GM19438 (cell line): ENCODE measurements around the gene ANKFY1.
"Not testable (repeated sequence)": the region's sequence is repeated elsewhere in the genome, so short reads cannot be mapped to it uniquely, and the experiment has no call there.

Experiments used
- ATAC-seq: cut with Tn5 transposase; IDR thresholded peaks from one replicate; pipeline ENCODE4 v1.9.1; 2021; ENCODE audit warnings: low read depth; ENCODE audit not compliant: unreplicated experiment

Gene ANKFY1

DNA sequence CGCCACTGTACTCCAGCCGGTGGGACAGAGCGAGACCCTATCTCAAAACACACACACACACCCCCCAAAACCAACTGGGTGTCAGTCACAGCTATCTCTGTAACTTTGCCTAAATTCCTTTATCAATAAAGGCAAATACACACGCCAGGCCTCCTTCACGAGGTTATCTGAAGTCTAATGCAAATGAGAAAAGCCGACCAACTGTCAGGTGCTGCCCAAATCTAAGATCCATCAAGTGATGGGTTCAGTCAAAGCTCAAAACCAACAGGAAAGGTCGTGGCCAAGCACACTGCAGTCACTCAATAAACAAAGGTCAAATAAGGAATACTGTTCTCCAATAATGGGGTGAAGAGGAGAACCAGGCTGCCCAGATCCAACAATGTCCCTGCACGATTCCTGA is 1.1 kb downstream of the ANKFY1 start:
- ATAC-seq: no peak

DNA sequence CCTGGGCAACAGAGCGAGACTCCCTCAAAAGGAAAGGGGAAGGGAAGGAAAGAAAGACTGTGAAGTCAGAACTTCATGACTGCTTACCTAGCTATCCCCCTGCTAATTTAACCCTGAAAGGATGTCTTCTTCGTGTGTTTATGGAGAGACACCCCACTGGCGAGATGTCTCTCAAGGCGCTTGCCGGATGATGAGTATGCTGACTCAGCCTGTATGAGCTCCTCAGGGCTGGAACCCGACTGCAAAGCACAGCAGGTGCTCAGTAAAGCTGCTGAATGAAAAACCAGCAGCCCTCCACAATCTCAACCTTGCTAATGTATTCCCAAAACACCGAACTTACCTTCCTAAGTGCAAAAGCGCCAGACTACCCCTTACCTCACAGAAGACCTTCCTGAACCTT is 2.3 kb downstream of the ANKFY1 start:
- no peak for ATAC-seq

DNA sequence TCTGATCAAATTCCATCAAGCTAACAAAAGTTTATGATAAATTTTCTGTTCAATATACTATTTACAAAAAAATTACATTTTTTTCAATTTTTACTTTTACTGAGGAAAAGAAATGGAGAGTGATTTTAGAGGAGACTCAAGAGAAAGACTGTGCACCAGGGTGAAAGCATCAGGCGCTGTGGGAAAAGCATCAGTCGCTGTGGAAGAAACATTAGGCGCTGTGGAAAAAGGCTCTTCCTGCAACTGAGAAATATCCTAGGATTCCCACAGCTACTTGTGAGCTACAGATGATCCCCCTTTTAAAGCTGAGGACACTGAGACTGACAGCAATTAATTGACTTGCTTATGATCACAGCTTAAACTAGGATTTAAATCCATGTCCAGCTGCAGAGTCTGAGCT is 4.9 kb downstream of the ANKFY1 start:
- ATAC-seq: no peak

DNA sequence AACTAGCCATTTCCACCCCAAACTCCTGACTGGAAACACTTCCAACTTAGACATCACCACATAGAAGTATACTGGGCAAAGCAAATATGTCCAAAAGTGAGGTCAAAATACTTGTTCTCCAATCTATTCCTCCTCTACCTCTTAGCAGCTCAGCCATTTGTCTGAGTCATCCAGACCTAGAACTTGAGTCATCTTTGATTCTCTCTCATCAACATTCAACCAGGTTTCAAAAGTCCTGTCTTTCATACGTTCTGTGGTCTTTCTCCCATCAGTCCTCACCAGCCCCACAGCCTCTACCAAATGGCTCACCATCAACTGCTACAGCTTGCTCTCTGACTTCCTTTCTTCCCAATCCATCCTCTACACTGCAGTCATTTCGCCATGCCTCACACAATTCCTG is 6.8 kb downstream of the ANKFY1 start:
- no peak for ATAC-seq

DNA sequence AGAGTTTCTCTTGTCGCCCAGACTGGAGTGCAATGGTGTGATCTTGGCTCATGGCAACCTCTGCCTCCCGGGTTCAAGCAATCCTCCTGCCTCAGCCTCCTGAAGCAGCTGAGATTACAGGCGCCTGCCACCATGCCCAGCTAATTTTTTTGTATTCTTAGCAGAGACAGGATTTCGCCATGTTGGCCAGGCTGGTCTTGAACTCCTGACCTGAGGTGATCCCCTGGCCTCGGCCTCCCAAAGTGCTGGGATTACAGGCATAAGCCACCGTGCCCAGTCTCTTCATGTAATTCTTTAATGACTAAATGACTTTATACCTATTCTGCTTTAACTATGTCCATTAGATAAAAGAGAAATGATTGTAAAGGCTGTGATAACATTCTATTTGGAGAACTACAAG is 8.5 kb downstream of the ANKFY1 start:
- not testable (repeated sequence) for ATAC-seq

DNA sequence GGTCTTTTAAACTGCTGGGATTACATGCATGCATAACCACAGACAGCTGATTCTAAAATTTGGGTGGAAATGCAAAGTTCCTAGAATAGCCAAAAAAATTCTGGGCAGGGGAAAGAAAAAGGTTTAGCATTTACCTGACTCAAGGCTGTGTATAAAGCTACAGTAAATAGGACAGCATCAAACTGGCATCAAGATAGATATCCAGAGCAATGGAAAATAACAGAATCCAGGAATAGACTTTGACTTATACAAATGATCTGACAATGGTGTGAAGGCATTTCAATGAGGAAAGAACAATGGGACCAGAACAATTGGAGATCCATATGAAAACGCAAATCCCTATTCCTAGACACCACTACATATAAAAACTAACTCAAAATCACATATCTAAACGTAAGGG is 12.9 kb downstream of the ANKFY1 start:
- ATAC-seq: no peak

DNA sequence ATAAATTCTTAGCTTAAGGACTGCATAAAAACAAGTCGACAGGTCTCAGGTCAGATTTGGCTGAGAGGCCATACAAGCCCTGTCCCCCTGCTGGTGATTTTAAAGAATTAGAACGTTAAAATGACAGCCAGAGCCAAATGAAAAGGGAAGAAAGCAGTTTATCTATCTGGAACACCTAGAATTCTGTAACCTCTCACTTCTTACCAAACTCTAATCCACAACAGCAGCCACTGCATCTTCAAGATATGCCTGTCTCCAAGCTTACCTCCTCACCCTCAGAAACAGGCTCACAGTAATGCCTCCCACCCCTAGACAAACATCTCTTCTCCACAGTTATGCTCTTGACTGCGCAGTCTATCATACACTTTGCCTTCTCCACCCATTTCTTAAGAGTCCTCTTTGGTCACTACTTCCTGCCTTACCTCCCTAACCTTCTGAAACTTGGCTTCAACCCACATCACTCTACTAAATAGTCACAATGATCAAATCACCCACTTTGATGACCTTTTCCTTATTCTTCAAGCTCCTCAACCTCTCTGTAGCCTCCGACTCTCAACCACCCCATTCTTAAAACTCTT is 14.2 kb downstream of the ANKFY1 start:
- no peak for ATAC-seq

DNA sequence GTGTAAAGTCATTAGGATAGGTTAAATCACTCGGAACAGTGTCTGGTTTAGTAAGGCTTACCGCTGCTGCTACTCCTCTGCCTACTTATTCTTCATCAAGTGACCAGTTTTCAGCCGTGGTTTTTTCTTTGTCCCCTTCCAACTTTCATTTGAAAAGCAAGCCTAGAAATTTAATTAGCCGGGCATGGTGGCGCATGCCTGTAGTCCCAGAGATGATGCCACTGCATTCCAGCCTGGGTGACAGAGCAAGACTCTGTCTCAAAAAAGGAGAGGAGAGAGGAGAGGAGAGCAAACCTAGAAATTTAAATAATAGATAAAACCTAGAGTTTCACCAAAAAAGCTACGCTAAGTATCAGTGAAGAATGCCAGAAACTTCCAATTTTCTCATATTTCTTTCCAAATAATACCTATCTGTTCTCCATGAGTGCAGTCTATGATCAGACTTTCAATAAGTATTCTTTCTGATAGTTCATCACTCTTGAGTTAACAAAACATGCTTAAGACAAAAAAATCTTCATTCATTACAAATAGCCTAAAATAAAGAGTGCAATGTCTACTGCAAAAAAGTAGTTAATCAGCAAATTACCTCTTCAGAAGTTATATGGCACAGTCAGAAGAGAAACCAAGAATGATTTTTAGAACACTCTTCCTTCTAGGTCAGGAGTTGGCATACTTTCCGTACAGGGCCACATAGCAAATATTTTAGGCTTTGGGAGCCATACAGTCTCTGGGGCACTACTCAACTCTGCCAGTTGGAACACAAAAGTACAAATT is 15.1 kb downstream of the ANKFY1 start:
- ATAC-seq: no peak

DNA sequence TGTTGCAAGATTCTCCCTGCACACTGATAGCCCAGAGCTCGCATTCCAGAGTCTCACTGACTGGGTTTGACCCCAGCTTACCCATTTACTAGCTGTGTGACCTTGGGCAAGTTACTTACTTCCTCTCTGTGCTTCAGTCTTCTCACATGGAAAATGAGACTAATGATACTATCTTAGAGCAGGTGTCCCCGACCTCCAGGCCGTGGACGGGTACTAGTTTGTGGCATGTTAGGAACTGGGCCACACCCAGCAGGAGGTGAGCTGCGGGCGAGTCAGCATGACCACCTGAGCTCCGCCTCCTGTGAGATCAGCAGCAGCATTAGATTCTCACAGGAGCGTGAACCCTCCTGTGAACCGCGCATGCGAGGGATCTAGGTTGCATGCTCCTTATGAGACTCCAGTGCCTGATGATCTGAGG is 15.8 kb downstream of the ANKFY1 start:
- no peak for ATAC-seq

DNA sequence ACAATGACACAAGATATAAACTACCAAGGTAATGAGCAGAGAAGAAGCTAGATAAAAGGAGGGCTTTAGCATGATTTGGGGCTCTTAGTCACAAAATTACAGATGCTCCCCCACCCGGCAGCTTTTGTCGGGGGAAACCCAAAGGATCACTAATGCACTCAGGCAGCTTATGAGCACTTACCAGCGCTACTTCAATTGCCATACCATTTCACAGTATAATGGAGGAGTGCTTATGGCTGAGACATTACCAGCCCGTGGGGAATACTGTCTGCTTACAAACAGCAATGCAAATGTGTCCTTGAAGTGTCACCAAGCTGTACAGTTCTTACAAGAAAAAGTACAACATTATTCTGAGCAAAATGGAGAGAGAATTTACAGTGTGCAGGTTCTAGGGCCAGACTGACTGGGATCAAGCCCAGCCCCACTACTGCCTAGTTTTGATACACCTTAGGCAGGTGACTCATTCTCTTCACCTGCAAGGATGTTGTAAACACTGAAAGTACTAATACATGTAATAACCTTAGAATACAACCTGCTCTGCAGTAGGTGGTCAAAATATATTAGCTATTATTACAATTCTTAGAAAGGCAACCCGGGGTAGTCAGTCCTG is 16.3 kb downstream of the ANKFY1 start:
- ATAC-seq: no peak

DNA sequence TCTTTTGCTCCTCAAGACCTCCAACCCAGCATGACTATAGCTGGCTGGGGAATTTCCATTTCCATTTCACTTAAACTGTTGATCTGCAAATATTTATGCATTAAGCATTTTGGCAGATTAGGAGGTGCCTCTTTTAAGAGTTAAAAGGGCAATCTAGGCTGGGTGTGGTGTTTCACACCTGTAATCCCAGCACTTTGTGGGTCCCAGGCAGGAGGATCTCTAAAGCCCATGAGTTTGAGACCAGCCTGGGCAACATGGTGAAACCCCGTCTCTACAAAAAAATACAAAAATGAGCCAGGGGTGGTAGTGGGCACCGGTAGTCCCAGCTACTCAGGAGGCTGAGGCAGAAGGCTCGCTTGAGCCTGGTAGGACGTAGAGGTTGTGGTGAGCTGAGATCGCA is 17.1 kb downstream of the ANKFY1 start:
- ATAC-seq: no peak

DNA sequence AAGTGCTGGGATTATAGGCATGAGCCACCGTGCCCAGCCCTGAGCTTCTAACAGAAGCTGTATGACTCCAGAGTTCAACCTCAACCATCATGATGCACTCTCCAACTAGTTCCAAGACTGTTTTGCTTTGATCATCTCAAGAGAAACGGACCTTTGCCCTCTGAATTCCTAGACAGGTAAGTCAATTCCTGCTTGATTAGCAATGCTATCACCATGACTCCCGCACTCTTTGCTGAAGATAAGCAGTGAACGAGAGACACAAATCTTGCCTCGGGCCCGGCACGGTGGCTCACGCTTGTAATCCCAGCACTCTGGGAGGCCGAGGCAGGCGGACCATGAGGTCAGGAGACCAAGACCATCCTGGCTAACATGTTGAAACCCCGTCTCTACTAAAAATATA is 22.2 kb downstream of the ANKFY1 start:
- no peak for ATAC-seq

DNA sequence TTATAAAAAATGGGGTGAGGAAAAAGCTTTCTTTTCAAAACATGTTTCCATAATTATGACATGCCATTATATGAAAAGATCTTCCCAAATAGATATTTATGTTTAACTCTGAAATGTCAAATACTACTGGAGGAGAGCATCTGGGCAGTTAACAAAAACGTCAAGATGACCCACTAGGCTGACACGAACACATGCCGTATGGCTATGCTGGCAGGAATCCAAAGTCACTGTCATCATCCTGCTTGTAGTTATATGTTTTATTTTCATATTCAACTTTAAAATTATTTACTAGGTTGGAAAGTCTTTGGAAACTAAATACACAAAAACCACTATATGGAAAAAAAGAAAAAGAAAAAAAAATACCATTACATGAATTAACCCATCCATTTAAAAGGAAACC is 27.3 kb downstream of the ANKFY1 start:
- ATAC-seq: no peak

DNA sequence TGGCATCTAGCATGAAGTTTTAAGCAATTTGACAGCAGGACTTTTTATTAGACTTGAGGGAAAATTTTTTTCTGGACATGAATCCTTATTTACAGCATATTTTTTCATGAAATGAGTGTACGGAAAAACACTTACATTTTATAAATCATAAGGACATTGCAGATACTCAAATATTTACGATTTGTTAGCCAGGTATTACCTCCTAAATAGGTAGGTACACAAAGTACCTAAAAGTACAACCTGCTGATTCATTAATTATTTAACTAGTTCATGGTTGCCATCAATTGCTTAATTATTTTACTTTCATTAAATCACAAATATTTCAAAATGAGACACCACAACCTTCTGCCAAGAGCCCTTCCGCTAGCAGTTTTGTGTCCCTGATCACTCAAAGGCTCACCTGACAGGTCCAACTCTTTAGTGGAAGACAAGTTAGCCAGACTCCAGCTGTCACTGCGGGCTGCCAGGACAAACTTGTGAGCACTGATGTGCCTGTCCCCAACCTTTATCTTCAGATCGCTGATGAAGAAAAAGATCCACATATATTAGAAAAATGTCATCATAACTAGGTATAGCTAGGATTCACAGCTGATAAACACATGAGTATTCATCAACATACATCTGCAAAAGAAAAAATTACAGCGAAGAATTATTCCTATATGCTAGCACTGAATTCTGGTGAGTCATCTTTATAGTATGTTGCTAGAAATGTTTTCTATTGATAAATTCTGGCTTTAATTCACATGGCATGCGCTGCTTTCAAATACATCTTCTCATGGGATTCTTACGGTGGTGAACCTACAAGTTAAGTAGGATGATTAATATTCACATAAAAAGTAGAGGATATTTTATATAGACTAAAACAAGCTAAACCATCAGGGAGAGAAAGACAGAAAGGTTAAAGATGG is 28.2 kb downstream of the ANKFY1 start:
- no peak for ATAC-seq

DNA sequence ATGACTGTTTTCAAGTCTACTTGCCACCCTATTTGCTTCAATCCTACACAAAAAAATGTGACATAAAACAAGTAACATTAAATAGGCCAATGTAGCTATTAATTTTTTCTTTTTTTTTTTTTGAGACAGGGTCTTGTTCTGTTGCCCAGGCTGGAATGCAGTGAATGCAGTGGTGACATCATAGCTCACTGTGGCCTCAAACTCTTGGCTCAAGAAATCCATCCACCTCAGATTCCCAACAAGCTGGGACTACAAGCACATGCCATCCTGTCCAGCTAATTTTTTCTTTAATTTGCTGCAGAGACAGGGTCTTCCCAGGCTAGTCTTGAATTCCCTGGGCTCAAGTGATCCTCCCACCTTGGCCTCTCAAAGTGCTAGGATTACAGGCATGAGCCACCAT is 29.4 kb downstream of the ANKFY1 start:
- ATAC-seq: no peak

DNA sequence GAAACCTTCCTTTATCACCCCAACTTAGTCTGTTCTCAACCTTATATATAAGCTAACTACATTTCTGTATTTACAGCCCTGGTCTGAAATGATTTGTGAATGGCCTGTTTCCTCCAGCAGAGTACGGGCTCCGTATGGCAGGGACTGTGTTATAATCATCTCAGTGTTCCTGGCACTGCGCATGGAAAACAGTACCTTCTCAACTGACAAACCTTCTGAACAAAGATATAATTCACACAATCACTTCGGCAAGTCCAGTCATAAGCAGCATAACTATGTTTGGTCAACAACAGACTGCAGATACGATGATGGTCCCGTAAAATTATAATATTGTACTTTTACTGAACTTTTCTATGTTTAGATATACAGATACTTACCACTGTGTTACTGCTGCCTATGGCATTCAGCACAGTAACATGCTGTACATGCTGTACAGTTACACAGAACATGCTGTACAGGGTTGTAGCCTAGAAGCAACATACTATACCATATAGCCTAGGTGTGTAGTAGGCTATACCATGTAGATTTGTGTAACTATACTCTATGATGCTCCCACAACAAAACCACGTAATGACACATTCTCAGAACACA is 30.0 kb downstream of the ANKFY1 start:
- no peak for ATAC-seq

DNA sequence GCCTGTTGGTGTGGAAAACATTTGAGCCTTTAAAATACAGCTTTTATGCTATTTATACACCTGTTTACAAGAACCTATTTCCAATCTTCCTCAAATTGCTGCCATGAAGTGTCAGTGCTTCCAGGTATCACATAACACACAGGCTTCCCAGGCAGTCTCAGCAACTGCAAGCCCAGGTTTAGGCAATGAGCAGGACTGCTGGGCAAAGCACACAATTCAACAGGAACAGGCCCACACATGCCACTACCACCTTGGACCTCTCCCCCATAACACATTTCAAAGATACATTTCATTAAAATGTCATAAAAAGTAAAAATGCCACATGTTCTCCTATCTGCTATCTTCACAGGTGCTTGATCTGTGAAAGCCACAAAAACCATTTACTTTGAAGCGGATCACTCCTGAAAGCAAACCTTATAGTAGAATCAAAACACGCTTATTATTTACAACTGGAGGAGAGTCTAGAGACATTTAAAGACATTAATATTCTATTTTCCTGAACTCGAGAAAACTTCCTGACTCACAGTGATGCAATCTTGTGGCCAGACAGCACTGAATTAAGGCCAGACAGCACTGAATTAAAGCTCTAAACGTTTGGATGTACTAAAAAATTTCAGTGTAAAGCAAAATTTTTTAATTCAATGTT is 31.5 kb downstream of the ANKFY1 start:
- ATAC-seq: no peak

DNA sequence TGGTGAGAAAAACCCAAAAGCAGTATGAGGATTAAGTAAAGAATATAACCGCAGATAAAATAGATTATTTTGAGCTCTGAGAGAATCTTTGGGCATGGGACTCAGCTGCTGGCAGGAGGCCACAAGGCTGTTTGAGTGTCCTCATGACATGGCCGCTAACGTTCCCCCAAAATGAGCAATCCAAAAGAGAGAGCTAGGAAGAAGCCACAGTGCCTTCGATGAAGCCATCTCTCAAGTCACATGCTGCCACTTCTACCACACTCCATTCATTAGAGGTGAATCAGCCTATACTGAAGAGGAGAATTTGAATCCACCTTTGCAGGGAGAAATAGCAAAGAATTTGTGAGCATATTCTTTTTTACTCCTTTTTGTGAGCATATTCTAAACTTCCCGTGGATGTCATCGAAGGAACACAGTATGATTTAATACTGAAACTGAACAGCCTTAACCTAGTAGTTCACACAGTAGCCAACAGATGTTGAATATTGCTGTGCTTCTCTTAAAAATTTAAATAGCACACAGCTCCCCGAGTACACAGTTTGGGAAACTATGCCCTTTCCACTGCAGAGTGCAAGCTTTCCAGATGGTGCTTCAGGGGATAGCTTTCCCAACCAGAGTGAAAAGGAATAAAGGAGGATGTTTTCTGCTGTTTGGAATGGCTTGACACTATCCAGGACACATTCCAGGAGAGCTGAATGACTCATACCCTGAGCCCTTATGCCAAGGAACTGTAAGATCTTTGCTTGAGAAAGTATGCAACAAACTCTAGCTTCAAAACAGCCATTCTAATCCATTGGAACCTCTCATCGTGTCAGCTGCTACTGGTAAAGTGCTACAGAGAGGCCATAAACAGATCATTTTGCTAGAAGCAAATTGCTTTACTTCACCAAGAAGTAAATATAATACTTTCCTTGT is 33.9 kb downstream of the ANKFY1 start:
- no peak for ATAC-seq
